DND-41 (cell line): ENCODE results near the gene YWHAQ.

Experiments used
- CTCF ChIP-seq: IDR thresholded peaks from 2 replicates; pipeline ENCODE4 v1.5.1; 2012; ENCODE audit warnings: borderline replicate concordance, low read length, moderate library complexity, mild to moderate bottlenecking; ENCODE audit not compliant: poor library complexity, severe bottlenecking; ENCODE audit errors: extremely low read depth
- EZH2 ChIP-seq: IDR thresholded peaks from 3 replicates; pipeline ENCODE4 v1.6.1; 2012; ENCODE audit warnings: borderline replicate concordance, low read depth, mild to moderate bottlenecking, moderate library complexity, low read length, inconsistent platforms; ENCODE audit not compliant: severe bottlenecking

GRCh38 chr2:9665898-9666297 is 35.1 kb upstream of the YWHAQ start:
- TF ChIP-seq CTCF (no peak), EZH2 (no peak)
